Hippocampal formation (tissue), 2 donors: ENCODE data around the gene SEC61B.
"Not testable (repeated sequence)": the region's sequence is repeated elsewhere in the genome, so short reads cannot be mapped to it uniquely, and the experiment has no call there.

Source experiments
- DNase-seq, 2 donors: peaks; one replicate each; lab custom pipeline; 2025; lab: John Stamatoyannopoulos, UW

SEC61B gene

GRCh38 chr9:99237849-99238248 is 15.8 kb downstream of the SEC61B start:
- not testable (repeated sequence) for DNase-seq

GRCh38 chr9:99238331-99238730 is 16.2 kb downstream of the SEC61B start:
- DNase-seq = no peak

GRCh38 chr9:99239341-99240060 is 17.4 kb downstream of the SEC61B start:
- no peak for DNase-seq

GRCh38 chr9:99241106-99241505 is 19.0 kb downstream of the SEC61B start:
- DNase-seq = peak in 1 of 2 donors; percentile 3

GRCh38 chr9:99244344-99245260 is 22.5 kb downstream of the SEC61B start:
- no peak for DNase-seq

GRCh38 chr9:99249619-99250018 is 27.5 kb downstream of the SEC61B start:
- no peak for DNase-seq

- no peak for DNase-seq
These were observed 29.1 kb downstream of the SEC61B start for GRCh38 chr9:99251157-99251556.

GRCh38 chr9:99253134-99253533 is 31.1 kb downstream of the SEC61B start:
- DNase-seq = no peak

- DNase-seq = peak; percentile 61 to 62
These were observed 31.8 kb downstream of the SEC61B start for GRCh38 chr9:99253772-99254431.

GRCh38 chr9:99255651-99256050 is 33.6 kb downstream of the SEC61B start:
- DNase-seq = no peak

- DNase-seq = no peak
These were observed 35.8 kb downstream of the SEC61B start for GRCh38 chr9:99257723-99258389.

- peak; percentile 50 to 78 for DNase-seq
These were observed 37.3 kb downstream of the SEC61B start for GRCh38 chr9:99259231-99259918.

GRCh38 chr9:99261923-99262322 is 39.8 kb downstream of the SEC61B start:
- DNase-seq = no peak

GRCh38 chr9:99262949-99263418 is 40.9 kb downstream of the SEC61B start:
- no peak for DNase-seq

GRCh38 chr9:99264070-99264680 is 42.1 kb downstream of the SEC61B start:
- no peak for DNase-seq

- DNase-seq = no peak
These were observed 43.6 kb downstream of the SEC61B start for GRCh38 chr9:99265691-99266090.

GRCh38 chr9:99266255-99267023 is 44.4 kb downstream of the SEC61B start:
- peak; percentile 11 to 58 for DNase-seq

- DNase-seq = no peak
These were observed 47.3 kb downstream of the SEC61B start for GRCh38 chr9:99269416-99269815.

- DNase-seq = no peak
These were observed 48.4 kb downstream of the SEC61B start for GRCh38 chr9:99270491-99270890.

GRCh38 chr9:99272836-99273235 is 50.8 kb downstream of the SEC61B start:
- no peak for DNase-seq
